HG03159 (cell line): ENCODE results near the gene LSAMP.
A peak's percentile ranks its signal among the peaks of the same experiment; 100 is the strongest.

Experiments used
- ATAC-seq: cut with Tn5 transposase; IDR thresholded peaks from one replicate; pipeline ENCODE4 v1.9.1; 2021; ENCODE audit warnings: mild to moderate bottlenecking, moderate library complexity; ENCODE audit not compliant: unreplicated experiment

LSAMP gene

GRCh38 chr3:116300226-116300625, 145.1 kb downstream of the LSAMP start:
- no peak for ATAC-seq

- ATAC-seq, result no peak
Measured at GRCh38 chr3:116299646-116300081, 145.6 kb downstream of the LSAMP start.

- no peak for ATAC-seq
Measured at GRCh38 chr3:116298151-116298550, 147.1 kb downstream of the LSAMP start.

- no peak for ATAC-seq
Measured at GRCh38 chr3:116291141-116291540, 154.1 kb downstream of the LSAMP start.

DNA sequence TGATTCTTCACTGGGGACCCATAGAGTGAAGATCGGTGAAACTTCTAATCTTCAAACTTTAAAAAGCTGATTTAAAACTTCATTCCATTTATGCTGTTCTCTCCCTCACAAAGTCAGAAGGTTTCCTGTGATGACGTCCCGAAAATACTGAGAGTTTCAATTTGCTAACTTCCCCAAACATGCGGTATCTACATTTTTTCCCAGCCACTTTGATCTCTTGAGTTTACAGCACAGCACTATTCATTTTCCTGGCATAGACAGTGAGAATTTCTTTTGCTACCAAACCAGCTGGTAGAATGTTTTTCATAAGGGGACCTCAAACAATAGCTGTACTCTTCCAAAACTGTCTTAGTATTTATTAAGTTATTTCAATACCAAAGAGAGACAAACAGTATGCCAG, 156.8 kb downstream of the LSAMP start:
- no peak for ATAC-seq

- no peak for ATAC-seq
Measured at GRCh38 chr3:116285781-116286421, 159.4 kb downstream of the LSAMP start.

DNA sequence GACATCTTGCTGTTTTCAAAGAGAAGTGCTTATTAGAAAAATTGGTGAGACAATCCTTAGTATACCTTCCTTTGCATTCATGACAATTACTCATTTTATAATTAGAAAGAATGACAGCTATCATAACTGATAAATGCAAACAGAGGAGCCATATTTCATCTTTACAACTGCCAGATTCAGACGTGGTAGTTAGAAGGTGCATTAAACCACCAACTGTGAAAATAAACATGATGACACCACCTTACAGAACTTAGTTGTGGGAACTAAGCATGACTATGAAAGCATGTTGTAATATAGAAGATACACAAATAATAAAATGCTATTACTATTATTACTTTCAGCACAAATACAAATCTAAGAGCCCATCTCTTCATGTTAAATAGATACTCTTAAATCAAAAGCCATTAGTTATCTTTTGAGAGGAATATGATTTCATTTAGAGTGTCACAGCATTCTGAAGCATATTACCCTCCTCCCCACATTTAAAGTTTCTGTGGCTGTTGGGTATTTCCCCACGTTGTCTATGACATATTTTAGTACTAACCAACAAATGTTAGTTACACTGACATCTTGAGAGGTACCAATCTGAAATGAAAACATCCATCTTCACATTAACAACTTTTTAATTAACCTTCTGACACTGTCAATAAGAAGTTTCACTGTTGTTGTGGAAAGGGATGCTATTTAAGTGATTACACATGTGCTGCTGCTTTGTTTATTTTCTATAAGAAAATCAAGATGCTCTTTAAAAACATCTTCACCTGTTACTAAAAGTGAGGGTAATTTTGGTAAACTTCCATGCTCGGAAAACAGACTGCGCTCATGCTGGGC, 163.8 kb downstream of the LSAMP start:
- peak; percentile 53 for ATAC-seq

GRCh38 chr3:116280130-116280740, 165.1 kb downstream of the LSAMP start:
- ATAC-seq, result no peak

- ATAC-seq, result no peak
Measured at GRCh38 chr3:116276675-116277074, 168.6 kb downstream of the LSAMP start.

- no peak for ATAC-seq
Measured at GRCh38 chr3:116270056-116270455, 175.2 kb downstream of the LSAMP start.

DNA sequence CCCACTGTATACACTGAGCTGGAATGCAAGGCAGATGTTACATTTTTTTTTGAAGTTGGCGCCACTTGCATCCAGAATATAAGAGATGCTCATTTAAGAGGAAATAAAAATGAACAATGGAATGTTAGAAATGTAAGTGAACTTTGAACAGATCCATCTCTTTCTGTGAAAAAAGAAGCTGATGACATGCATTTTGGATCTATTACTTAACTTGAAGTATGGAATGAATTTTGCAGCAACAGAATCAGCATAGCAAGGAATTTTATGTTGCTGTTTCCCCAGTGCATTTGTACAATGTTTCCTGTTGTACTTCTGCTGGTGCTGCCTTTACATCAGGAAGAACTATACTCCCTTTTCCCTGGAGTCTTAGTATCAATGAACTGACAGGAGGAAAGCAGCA, 178.2 kb downstream of the LSAMP start:
- ATAC-seq, result no peak

DNA sequence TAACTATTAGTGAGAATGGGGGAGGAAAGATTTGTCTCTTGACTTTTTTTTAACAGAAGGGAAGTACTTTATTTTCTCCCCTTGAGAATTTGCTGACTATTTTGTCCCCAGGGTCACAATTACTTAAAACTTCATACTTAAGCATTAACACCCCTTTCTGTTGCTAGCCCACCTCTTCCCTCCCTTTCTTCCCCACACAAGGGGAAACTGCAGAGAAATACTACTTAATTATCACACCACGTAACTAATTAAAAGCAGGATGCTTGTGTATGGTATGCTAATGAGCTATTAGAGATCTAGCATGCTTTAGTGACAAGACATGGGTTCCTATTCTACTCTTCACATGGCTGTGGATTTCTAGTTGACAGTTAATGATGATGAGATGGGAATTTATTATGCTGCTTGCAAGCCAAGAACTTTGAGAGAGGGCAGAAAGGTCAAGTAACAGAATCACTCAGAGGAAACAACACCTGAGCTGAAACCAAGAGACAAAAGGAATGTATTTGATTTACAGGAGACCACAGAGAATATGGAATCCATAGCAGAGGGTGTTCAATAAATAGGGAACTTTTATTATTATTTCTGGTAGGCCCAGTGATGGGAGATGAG, 179.2 kb downstream of the LSAMP start:
- no peak for ATAC-seq

DNA sequence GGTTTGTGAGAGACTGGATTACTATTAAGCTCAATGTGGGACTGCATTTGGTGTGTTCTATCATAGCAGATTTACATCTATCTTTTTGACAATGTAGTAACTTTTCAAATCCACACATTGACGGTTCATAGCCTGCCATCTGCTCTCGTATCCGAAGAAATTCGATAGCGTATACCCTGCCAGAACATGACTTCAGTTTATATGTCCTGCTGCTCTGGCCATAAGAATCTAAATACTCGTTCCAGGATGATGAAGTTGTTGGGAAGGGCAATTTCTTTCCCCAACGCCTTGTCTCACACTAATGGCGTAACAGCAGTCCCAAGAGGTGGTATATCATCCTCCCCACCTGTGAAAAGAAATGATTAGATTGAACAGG, 180.0 kb downstream of the LSAMP start:
- no peak for ATAC-seq

- ATAC-seq, result no peak
Measured at GRCh38 chr3:116264546-116265319, 180.6 kb downstream of the LSAMP start.

DNA sequence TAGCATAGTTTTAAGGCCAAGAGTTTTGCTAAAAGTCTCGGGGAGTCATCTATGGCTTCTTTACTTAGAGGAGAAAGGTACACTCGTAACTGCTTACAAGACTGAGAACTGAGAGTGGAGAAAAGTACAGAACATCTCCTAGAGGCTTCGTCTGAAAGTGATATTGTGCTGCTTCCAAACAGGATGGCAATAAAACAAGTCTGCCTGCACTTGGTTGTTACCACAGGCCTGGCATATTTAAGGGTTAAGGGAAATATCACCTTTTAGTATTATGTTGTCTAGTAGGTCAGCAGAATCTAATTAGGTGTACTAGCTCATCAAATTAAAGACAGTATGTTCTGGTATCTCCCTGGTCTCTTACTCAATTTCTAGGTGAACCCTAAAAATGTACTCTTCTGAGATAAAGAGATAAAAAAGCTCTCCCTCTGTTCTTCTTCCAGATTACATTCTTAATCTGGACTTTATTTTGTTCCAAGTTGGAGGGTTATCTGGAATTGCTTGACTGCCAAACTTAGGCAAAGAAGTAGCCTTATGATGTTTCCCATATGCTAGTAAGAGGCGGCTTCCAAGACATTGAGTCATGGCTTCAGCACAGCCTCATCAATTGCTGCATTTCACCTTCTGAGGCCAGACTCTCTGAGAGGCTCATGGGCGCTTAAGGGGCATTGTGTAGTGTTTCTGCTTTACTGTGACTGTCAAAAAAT, 181.3 kb downstream of the LSAMP start:
- ATAC-seq, result no peak

DNA sequence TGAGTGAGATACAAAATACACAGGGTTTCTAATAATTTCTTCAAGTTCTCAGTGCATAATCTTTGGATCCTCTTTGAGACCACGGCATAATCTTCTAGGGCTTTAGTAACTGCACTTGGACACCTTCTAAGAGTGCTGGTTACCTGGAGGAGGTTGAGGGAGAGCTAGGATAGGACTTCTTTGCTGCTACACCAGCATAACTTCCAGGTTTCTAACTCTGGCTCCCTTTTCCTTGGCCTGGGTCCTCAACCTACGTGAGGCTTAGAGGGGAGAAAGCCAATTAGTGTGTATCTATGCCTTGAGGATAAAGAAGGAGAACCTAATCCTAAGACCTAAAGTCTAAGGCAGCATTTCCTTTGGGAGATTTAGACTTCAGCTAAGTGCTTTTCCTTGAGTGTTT, 184.8 kb downstream of the LSAMP start:
- no peak for ATAC-seq

DNA sequence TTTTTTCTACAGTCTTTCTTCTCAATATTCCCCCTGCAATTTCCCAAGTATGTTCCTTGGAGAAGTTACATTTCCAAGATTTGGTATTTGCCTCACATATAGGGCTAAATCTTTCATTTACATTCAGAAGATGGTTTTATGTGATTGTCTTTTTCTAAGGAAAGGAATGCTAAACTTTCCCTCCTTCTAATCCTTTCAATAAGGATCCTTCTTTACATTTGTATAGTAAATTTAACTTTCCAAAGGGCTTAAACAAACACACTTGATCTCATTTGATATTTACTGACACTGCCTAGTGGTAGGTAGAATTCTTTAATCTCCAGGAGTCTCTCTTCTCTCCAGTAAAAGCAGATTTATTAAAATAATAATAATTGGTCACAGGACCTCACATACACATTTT, 185.3 kb downstream of the LSAMP start:
- no peak for ATAC-seq

GRCh38 chr3:116256843-116257485, 188.3 kb downstream of the LSAMP start:
- ATAC-seq, result no peak

- ATAC-seq, result no peak
Measured at GRCh38 chr3:116254541-116254940, 190.7 kb downstream of the LSAMP start.

DNA sequence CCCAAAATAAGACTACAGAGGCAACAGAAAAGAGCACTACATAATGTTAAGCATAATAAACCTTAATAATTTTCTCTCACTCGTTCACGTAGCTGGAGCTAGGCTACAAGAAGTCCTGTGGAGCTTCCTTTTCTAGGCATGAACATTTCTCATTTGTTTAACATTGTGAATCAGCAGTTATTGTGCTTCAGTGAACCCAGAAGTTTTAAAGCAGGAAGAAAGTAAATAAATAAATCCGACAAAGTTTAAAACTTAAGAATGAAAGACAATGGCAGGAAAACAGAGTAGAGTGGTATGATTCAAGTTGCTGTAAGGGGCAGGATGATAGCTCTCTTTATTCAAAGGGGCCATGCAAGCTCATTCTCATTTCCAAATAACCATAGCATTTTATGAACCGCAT, 191.8 kb downstream of the LSAMP start:
- ATAC-seq, result no peak
